Psoas muscle (tissue), 8 donors: ENCODE results near the gene COPE. TPM values are rescaled to one million over a fixed set of nuclear protein-coding genes. Genes with fewer than 3 reads are reported as not detected.

Source experiments
- ATAC-seq, 4 donors: fragments of 200-7000 bp; cut with Tn5 transposase; one replicate each; pipeline ENCODE4 v1.9.1; 2020; ENCODE audit warnings: moderate library complexity in 3 of 4, mild to moderate bottlenecking in 2 of 4
- DNase-seq, 2 donors: peaks; one replicate each; pipeline ENCODE4 v3.0.0-alpha.2; 2020
- H3K27ac ChIP-seq: fragments of 200-600 bp; one replicate; pipeline ENCODE4 v1.8.0; 2022
- H3K27me3 ChIP-seq, 3 donors: fragments of 200-600 bp in 1 of 3; one replicate each; pipeline versions ENCODE4 v1.6.1 to v1.8.0; 2013 to 2022; ENCODE audit warnings: low read length in 2 of 3, mild to moderate bottlenecking in 2 of 3, moderate library complexity in 1 of 3; ENCODE audit not compliant: insufficient read depth in 3 of 3
- H3K36me3 ChIP-seq, 2 donors: fragments of 200-600 bp in 1 of 2; one replicate each; pipeline versions ENCODE4 v1.6.1 to v1.8.0; 2013 to 2022; ENCODE audit warnings: low read depth in 1 of 2, mild to moderate bottlenecking in 1 of 2, moderate library complexity in 1 of 2; ENCODE audit not compliant: insufficient read depth in 1 of 2
- H3K4me1 ChIP-seq: fragments of 200-600 bp; one replicate; pipeline ENCODE4 v1.8.0; 2022
- H3K4me3 ChIP-seq: fragments of 200-600 bp; one replicate; pipeline ENCODE4 v1.8.0; 2022; ENCODE audit warnings: mild to moderate bottlenecking
- H3K9me3 ChIP-seq: fragments of 200-600 bp; one replicate; pipeline ENCODE4 v1.8.0; 2022
- WGBS, 3 donors: extraction: QIAGEN DNeasy Blood & Tissue Kit; methylation state at CpG; one replicate each; pipeline versions ENCODE4 v1.1.6 to v1.1.7; 2013; 5-methylcytosine and 5-hydroxymethylcytosine counted together
- intact Hi-C, 2 donors: fragments of 100-400 bp; cut with DNase I; formaldehyde crosslinking; loops; one replicate each; pipeline versions ENCODE4 v1.11.0 to v1.14.2; 2022
- long read RNA-seq, 2 donors: library from polyadenylated mRNA; unstranded; transcript quantifications; one replicate each; pipeline ENCODE4 v2.0.0, GENCODE V29; 2021
- polyA plus RNA-seq, 3 donors: library from polyadenylated mRNA; stranded (reverse); fragments of 200-250 nt; gene quantifications; one replicate each; pipeline ENCODE4 v1.2.3, GENCODE V29; 2013
- total RNA-seq, 4 donors: library from RNA; stranded (reverse); fragmentation: NEBNext Ultra II Directional in 2 of 4; extraction: Animal tissue kit (Norgen Biotek cat#: 25700) in 2 of 4; gene quantifications; one replicate each; pipeline versions ENCODE4 v1.2.1 to v1.2.4, GENCODE V29; 2021 to 2023
- TF ChIP-seq, protein P1 (sequence below): fragments of 200-600 bp; IDR thresholded peaks from one replicate; pipeline ENCODE4 v1.8.0; 2022; ENCODE audit warnings: antibody characterized with exemption
- donor health status: healthy with polysubstance abuse.
- donor health status: DM: no; HTN: no; CAD: no; lungs with moderate emphysema.
- donor health status: Bipolar disorder and iron deficiency.
- donor health status: healthy.
- donor health status: DM: yes; HTN: yes; CAD: no.
- donor health status: DM: no; HTN: no; CAD: no.
- donor health status: DM: no; HTN: no; CAD: no.
- donor health status: DM: yes; HTN: yes; CAD: no.

Gene COPE
- total RNA-seq (100 to 1,000 TPM in 3 of 4 donors, 10 to 100 TPM in 1; 91.5 to 110 (median 105) TPM), polyA plus RNA-seq (100 to 1,000 TPM; 117 to 173 (median 130) TPM)
- long read RNA-seq, donor 1, transcript COPE-201 (10 exons, 1,141 nt), result major isoform, 95 of 103 reads
- long read RNA-seq, donor 1, partial matches to known transcripts, result 4 of 103 reads
- long read RNA-seq, donor 1, other reads (novel, unspliced or antisense), result 2 of 103 reads
- long read RNA-seq, donor 2, transcript COPE-201 (10 exons, 1,141 nt), result major isoform, 203 of 224 reads
- long read RNA-seq, donor 2, partial matches to known transcripts, result 5 of 224 reads
- long read RNA-seq, donor 2, other reads (novel, unspliced or antisense), result 13 of 224 reads

DNA sequence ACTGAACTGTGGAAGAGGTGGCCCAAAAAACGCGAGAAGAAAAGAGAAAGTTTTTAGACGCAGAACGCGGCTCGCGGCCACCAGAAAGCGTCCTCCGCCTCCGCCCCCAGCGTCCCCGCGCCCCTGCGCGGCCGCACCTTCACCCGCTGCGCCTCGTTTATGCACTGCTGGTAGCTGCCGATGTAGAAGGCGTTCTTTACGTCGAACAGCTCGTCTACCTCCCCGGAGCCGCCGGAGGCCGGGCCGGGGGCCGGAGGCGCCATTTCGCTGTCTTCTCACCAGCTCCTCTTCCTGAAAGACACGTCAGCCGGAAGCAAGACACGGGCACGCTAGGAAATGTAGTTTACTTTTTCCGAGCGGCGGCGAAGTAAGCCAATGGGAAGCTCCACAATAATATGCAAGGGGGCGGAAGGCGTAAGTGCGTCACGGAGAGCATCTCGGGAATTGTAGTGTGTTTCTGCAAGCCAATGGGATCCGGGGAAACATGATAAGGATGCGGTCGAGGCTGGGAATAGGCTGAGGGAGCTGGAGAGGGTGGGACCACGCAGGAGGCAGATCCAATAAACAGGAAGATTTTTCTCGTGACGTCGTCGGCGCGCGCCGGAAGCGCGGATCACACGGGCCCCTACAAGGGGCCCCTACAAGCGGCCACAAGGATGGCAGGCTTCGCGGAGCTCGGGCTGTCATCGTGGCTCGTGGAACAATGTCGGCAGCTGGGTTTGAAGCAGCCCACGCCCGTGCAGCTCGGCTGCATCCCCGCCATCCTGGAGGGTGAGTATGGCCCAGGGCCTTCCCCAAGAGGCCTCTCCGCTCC lies at the start of gene COPE, which contains the start of gene DDX49:
Gene COPE (minus strand): TSS at position 302 of the 814 bp plus-strand sequence. CDS start 39 bp downstream, at position 263.
Gene DDX49 (plus strand): TSS at position 630 of the 814 bp plus-strand sequence. CDS start 27 bp downstream, at position 657.
- Histone ChIP-seq H3K4me3 (peak within 1 kb of the TSS; percentile 81), H3K4me1 (peaks cover 20% of the 10 kb centered on the region), H3K27me3 (no peaks in the 10 kb centered on the region), H3K9me3 (no peaks in the 10 kb centered on the region), H3K27ac (peak within 1 kb of the TSS; percentile 94), H3K36me3 (peaks cover 0 to 39% of the 10 kb centered on the region in 2 donors)
- TF ChIP-seq, protein P1, sequence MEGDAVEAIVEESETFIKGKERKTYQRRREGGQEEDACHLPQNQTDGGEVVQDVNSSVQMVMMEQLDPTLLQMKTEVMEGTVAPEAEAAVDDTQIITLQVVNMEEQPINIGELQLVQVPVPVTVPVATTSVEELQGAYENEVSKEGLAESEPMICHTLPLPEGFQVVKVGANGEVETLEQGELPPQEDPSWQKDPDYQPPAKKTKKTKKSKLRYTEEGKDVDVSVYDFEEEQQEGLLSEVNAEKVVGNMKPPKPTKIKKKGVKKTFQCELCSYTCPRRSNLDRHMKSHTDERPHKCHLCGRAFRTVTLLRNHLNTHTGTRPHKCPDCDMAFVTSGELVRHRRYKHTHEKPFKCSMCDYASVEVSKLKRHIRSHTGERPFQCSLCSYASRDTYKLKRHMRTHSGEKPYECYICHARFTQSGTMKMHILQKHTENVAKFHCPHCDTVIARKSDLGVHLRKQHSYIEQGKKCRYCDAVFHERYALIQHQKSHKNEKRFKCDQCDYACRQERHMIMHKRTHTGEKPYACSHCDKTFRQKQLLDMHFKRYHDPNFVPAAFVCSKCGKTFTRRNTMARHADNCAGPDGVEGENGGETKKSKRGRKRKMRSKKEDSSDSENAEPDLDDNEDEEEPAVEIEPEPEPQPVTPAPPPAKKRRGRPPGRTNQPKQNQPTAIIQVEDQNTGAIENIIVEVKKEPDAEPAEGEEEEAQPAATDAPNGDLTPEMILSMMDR, result no peak
- peak; percentile 98 for DNase-seq
- peak; percentile 97 to 98 (median 98) for ATAC-seq
- intact Hi-C loops, result loop anchor here in 1 of 2 donors (1.0 kb wide), 1 partner anchor 21 kb away; no protein-coding TSS in a partner anchor
- WGBS, 3 donors, result 0 to 1% (median 0%) methylated on average over 66 to 72 of the region's 72 CpGs

DNA sequence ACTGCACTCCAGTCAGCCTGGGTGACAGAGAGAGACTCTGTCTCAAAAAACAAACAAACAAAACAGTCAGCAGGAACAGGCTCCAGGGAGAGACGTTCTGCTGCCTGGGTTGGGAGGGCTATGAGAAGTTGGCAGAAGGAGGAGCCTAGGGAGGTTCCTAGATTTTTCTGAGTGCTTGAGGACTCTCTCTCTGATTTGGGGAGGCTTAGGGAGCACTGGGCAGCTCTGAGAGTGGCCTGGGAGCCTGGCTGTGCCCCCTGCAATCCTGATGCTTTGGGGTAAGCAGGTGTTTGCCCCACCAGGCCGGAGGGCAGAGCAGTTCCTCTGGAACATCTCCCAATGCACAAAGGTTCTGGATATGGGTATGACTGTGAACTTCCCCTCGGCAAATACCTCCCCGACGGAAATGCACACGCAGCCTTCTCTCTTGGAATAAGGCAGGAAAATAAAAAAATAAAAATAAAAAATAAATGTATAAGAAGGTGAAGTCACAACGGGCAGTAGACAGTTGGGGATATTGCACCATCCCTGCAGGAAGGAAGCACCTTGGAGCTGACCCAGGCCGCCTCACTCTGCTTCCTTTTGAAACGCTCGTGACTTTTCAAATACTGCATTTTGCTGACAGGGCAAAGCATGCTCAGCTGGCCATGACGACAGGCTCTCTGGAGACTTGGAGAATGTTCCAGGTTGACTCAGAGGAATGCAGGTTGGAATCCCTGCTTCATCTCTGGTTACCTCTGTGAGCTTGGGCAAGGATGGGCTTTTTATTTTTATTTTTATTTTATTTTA lies 48.4 kb upstream of the COPE start:
- TF ChIP-seq, protein P1, result no peak
- H3K4me1 ChIP-seq, result no peaks in the 10 kb centered on the region
- no peak overlapping the region for H3K4me3 ChIP-seq
- ATAC-seq (peak; percentile 75 to 91 (median 84)), DNase-seq (peak; percentile 77 to 83)
- WGBS, 3 donors, result 7 to 20% (median 9%) methylated on average over 11 of the region's 11 CpGs
- H3K27ac ChIP-seq, result peak overlapping the region; percentile 34
- intact Hi-C loops, result no loop called here
- H3K9me3 ChIP-seq, result no peaks in the 10 kb centered on the region
- H3K36me3 ChIP-seq, result no peaks in the 10 kb centered on the region
- peaks cover 0 to 7% (median 0%) of the 10 kb centered on the region in 3 donors for H3K27me3 ChIP-seq

DNA sequence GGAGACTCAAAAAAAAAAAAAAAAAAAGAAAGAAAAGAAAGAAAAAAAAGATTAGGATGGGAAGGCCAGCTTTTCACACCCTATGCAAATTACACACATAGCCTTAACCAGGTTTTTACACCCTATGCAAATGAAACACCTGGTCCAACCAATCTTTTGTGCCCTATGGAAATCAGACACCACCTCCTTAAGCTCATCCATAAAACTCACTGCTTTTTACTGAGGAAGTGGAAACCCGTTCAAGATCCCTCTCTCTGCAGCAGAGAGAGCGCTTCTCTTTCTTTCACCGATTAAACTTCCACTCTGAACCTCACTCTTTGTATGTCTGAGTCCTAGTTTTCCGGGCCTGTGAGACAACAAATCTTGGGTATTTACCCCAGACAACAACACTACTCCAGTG lies 47.1 kb upstream of the COPE start:
- peaks cover 0 to 17% (median 0%) of the 10 kb centered on the region in 3 donors for H3K27me3 ChIP-seq
- H3K4me1 ChIP-seq, result no peaks in the 10 kb centered on the region
- intact Hi-C loops, result no loop called here
- 56 to 63% (median 63%) methylated on average over 4 of the region's 4 CpGs for WGBS, 3 donors
- no peak overlapping the region for H3K4me3 ChIP-seq
- no peaks in the 10 kb centered on the region for H3K36me3 ChIP-seq
- DNase-seq (no peak), ATAC-seq (no peak)
- no peaks in the 10 kb centered on the region for H3K9me3 ChIP-seq
- TF ChIP-seq, protein P1, result no peak
- H3K27ac ChIP-seq, result peak overlapping the region; percentile 34

DNA sequence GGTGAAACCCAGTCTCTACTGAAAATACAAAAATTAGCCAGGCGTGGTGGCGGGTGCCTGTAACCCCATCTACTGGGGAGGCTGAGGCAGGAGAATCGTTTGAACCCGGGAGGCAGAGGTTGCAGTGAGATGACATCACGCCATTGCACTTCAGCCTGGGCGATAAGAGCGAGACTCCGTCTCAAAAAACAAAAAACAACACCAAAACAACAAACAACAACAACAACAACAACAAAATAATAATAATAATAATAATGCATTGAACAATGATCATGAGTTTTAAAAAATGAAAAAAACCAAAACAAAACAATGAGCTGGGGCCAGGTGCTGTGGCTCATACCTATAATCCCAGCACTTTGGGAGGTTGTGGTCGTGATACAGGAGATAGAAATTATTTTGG lies 44.9 kb upstream of the COPE start:
- no peak for ATAC-seq
- H3K27ac ChIP-seq, result no peak overlapping the region
- H3K36me3 ChIP-seq, result no peaks in the 10 kb centered on the region
- no peaks in the 10 kb centered on the region for H3K9me3 ChIP-seq
- no peak for DNase-seq
- H3K4me3 ChIP-seq, result no peak overlapping the region
- H3K4me1 ChIP-seq, result no peaks in the 10 kb centered on the region
- intact Hi-C loops, result no loop called here
- H3K27me3 ChIP-seq, result peaks cover 0 to 21% (median 0%) of the 10 kb centered on the region in 3 donors
- TF ChIP-seq, protein P1, result no peak
- WGBS, 3 donors, result 91 to 93% (median 92%) methylated on average over 9 of the region's 9 CpGs
